HepG2 (cell line): Measurements from ENCODE around the gene TOM1L2. TPM values are rescaled to one million over a fixed set of nuclear protein-coding genes. Genes with fewer than 3 reads are reported as not detected.

Source experiments
- ATAC-seq: fragments of 200-7000 bp; cut with Tn5 transposase; 3 replicates; pipeline ENCODE4 v1.9.1; 2020; ENCODE audit warnings: mild to moderate bottlenecking, moderate library complexity
- BruUV-seq: library from RNA; stranded (reverse); fragments of 400-500 nt; replicated peaks from 2 replicates; lab custom pipeline; 2021; lab: Mats Ljungman, UMichigan
- CTCF ChIA-PET: fragments of 300-600 bp; formaldehyde crosslinking; extraction: SDS; loops from one replicate; lab custom pipeline; 2021; ENCODE audit warnings: low total read pairs, inconsistent platforms, low intra/inter-chr PET ratio; lab: Yijun Ruan, JAX
- POLR2A ChIA-PET: fragments of 350-600 bp; sonication (Branson Sonifier 250); formaldehyde crosslinking; loops from one replicate; lab custom pipeline; 2020; ENCODE audit warnings: antibody characterized with exemption, inconsistent platforms; lab: Yijun Ruan, JAX
- DNase-seq: peaks from one replicate; pipeline ENCODE4 v3.0.0-alpha.2; 2015; ENCODE audit warnings: low spot score
- FAIRE-seq: peaks from 3 replicates; lab custom pipeline; 2011; peaks lifted over from hg19 to GRCh38; lab: Jason Lieb, UNC
- H2AFZ ChIP-seq: one replicate; pipeline ENCODE4 v1.6.1; 2011; ENCODE audit warnings: low read length, inconsistent platforms
- H3K27ac ChIP-seq: fragments of 300-600 bp; 3 replicates; pipeline ENCODE4 v1.8.0; 2011; ENCODE audit warnings: mixed run types, mild to moderate bottlenecking, mixed read lengths, low read length, inconsistent platforms; ENCODE audit not compliant: insufficient read depth; ENCODE audit errors: extremely low read length
- H3K27me3 ChIP-seq, 2 experiments: fragments of 200-600 bp in 1 of 2; 2 replicates in 1 of 2; 3 replicates in 1 of 2; pipeline versions ENCODE4 v1.6.0 to v1.8.0; 2011; ENCODE audit warnings: low read length in 2 of 2, mild to moderate bottlenecking in 2 of 2, moderate library complexity in 2 of 2, inconsistent platforms in 1 of 2; ENCODE audit not compliant: insufficient read depth in 2 of 2, control insufficient read depth in 1 of 2
- H3K36me3 ChIP-seq, 2 experiments: fragments of 200-600 bp in 1 of 2; replicated peaks in 1 of 2; 2 replicates in 1 of 2; 3 replicates in 1 of 2; pipeline versions ENCODE4 v1.5.1 to v1.8.0; 2011; ENCODE audit warnings: low read length in 2 of 2, inconsistent platforms in 1 of 2; ENCODE audit not compliant: insufficient read depth in 2 of 2, control insufficient read depth in 1 of 2
- H3K4me1 ChIP-seq: 2 replicates; pipeline ENCODE4 v1.5.1; 2012; ENCODE audit warnings: low read length, inconsistent platforms; ENCODE audit not compliant: insufficient read depth
- H3K4me2 ChIP-seq: 2 replicates; pipeline ENCODE4 v1.6.0; 2011; ENCODE audit warnings: low read depth, low read length, inconsistent platforms
- H3K4me3 ChIP-seq, 3 experiments: fragments of 200-600 bp in 1 of 3; sonication (generic), shearing (Covaris generic) in 1 of 3; replicated peaks in 1 of 3; 2 replicates each; pipeline ENCODE4 v1.5.1; 2011 to 2016; ENCODE audit warnings: low read length in 3 of 3, inconsistent platforms in 2 of 3, low read depth in 2 of 3, mild to moderate bottlenecking in 2 of 3, control low read depth in 1 of 3, mixed read lengths in 1 of 3; ENCODE audit not compliant: insufficient read depth in 1 of 3
- H3K79me2 ChIP-seq: one replicate; pipeline ENCODE4 v1.6.1; 2011; ENCODE audit warnings: low read length, inconsistent platforms; ENCODE audit not compliant: insufficient read depth
- H3K9ac ChIP-seq: 2 replicates; pipeline ENCODE4 v1.6.0; 2011; ENCODE audit warnings: mild to moderate bottlenecking, low read depth, low read length, inconsistent platforms; ENCODE audit not compliant: insufficient read depth
- H3K9me3 ChIP-seq: 2 replicates; pipeline ENCODE4 v1.5.1; 2012; ENCODE audit warnings: mild to moderate bottlenecking, low read length
- H4K20me1 ChIP-seq: 2 replicates; pipeline ENCODE4 v1.6.0; 2011; ENCODE audit warnings: inconsistent platforms, mild to moderate bottlenecking, low read length, moderate library complexity; ENCODE audit not compliant: insufficient read depth
- CC2D1A ChIP-seq: sonication (generic); formaldehyde crosslinking; IDR thresholded peaks from 2 replicates; pipeline ENCODE4 v1.8.1; 2023; ENCODE audit warnings: mild to moderate bottlenecking, missing genetic modification reagents
- FOXK1 ChIP-seq: sonication (generic); formaldehyde crosslinking; IDR thresholded peaks from 2 replicates; pipeline ENCODE4 v1.4.0; 2020; ENCODE audit warnings: low read depth, missing genetic modification reagents, borderline replicate concordance
- RFX1 ChIP-seq: fragments of 450-650 bp; IDR thresholded peaks from 2 replicates; pipeline ENCODE4 v1.6.1; 2017
- TEAD3 ChIP-seq: optimal IDR thresholded peaks from 2 replicates; pipeline ENCODE3; 2016; ENCODE audit warnings: borderline replicate concordance
- ZNF33A ChIP-seq: sonication (generic); formaldehyde crosslinking; IDR thresholded peaks from 2 replicates; pipeline ENCODE4 v1.5.1; 2020; ENCODE audit warnings: missing genetic modification reagents, mild to moderate bottlenecking, moderate library complexity, borderline replicate concordance
- WGBS: methylation state at CpG from one replicate; pipeline ENCODE4 v1.1.6; 2017; ENCODE audit warnings: low lambda C conversion rate; 5-methylcytosine and 5-hydroxymethylcytosine counted together
- in situ Hi-C: cut with HindIII; loops from 2 replicates; pipeline ENCODE4 v1.10.0; 2017; ENCODE audit warnings: low pct_unique_long_range_greater_than_20kb; ENCODE audit not compliant: extremely low pct_ligation_motif_present
- intact Hi-C: fragments of 100-400 bp; cut with micrococcal nuclease; formaldehyde crosslinking; loops from one replicate; pipeline ENCODE4 v1.10.0; 2022; ENCODE audit not compliant: unreplicated experiment
- polyA plus RNA-seq, 8 experiments: library from polyadenylated mRNA; depleted of rRNA in 3 of 8; stranded (reverse) in 7 of 8; unstranded in 1 of 8; fragments of >200 nt; fragmentation: Illumina TruSeq in 4 of 8; extraction: Trizol in 4 of 8; gene quantifications; 2 replicates each; pipeline versions ENCODE4 v1.2.1 to v1.2.3, GENCODE V29; 2011 to 2016; ENCODE audit warnings: low read depth in 4 of 8, missing spikeins in 1 of 8, mixed read lengths in 1 of 8; ENCODE audit not compliant: insufficient read depth in 1 of 8
- total RNA-seq, 5 experiments: library from RNA; depleted of rRNA; stranded (reverse); fragments of >200 nt; fragmentation: Illumina TruSeq; extraction: Trizol; gene quantifications; 2 replicates each; pipeline ENCODE4 v1.2.3, GENCODE V29; 2016; ENCODE audit warnings: low read depth in 1 of 5

The TOM1L2 gene
- total and polyA plus RNA-seq, 2 of the 13 experiments (the other 11 are each of a cell fraction or from before 2014, with no cell fraction given) = 4.7 to 7.4 TPM

GRCh38 chr17:17928398-17929287 lies 43.6 kb downstream of the TOM1L2 start:
- intact Hi-C loops = no loop called here
- Histone ChIP-seq H2AFZ (no peak overlapping the region), H3K27me3 (no peaks in the 10 kb centered on the region), H3K4me3 (no peak overlapping the region), H3K9ac (no peak overlapping the region), H3K9me3 (no peaks in the 10 kb centered on the region), H3K4me1 (peaks cover 16% of the 10 kb centered on the region), H3K79me2 (no peaks in the 10 kb centered on the region), H3K27ac (no peak overlapping the region), H3K4me2 (no peak overlapping the region), H3K36me3 (no peaks in the 10 kb centered on the region), H4K20me1 (no peaks in the 10 kb centered on the region)
- in situ Hi-C loops = no loop called here
- no peak for DNase-seq
- no peak for ATAC-seq
- TF ChIP-seq RFX1 (no peak), ZNF33A (CRISPR knock-in tag) (no peak), FOXK1 (no peak)
- POLR2A ChIA-PET = interaction anchor here (1.1 kb wide), 1 partner anchor 44 kb away, joined by 3 read pairs; the partner anchor contains the start of genes DRC3 and TOM1L2
- 89% methylated on average over 12 of the region's 12 CpGs for WGBS
- CTCF ChIA-PET = no interaction called here
- no peak for FAIRE-seq
- BruUV-seq = no TSS peak

- peak; percentile 32 for DNase-seq
- H3K79me2 ChIP-seq = no peaks in the 10 kb centered on the region
- peaks cover 25% of the 10 kb centered on the region for H3K4me1 ChIP-seq
- no peaks in the 10 kb centered on the region for H3K27me3 ChIP-seq
- intact Hi-C loops (no loop called here), in situ Hi-C loops (no loop called here)
- peak overlapping the region; percentile 16; the same call in 1 of the 2 replicates for H3K4me2 ChIP-seq
- H3K9me3 ChIP-seq = no peaks in the 10 kb centered on the region
- no peak overlapping the region for H3K27ac ChIP-seq
- FAIRE-seq = no peak
- no peak overlapping the region for H3K9ac ChIP-seq
- CTCF ChIA-PET = no interaction called here
- no peaks in the 10 kb centered on the region for H4K20me1 ChIP-seq
- no TSS peak for BruUV-seq
- TF ChIP-seq CC2D1A (CRISPR knock-in tag) = no peak
- TF ChIP-seq TEAD3 (CRISPR knock-in tag) = peak; percentile 60
- H3K36me3 ChIP-seq = no peaks in the 10 kb centered on the region
- H2AFZ ChIP-seq = no peak overlapping the region
- 30% methylated on average over 5 of the region's 5 CpGs for WGBS
- no peak overlapping the region for H3K4me3 ChIP-seq
- POLR2A ChIA-PET = interaction anchor here (1.1 kb wide), 1 partner anchor 45 kb away, joined by 3 read pairs; the partner anchor contains the start of genes DRC3 and TOM1L2
- ATAC-seq = peak; percentile 39; the same call in 1 of the 3 replicates
Measured at GRCh38 chr17:17926840-17927449, 45.3 kb downstream of the TOM1L2 start.
